ENCODE measurements around the gene TMEM38B.

DNA sequence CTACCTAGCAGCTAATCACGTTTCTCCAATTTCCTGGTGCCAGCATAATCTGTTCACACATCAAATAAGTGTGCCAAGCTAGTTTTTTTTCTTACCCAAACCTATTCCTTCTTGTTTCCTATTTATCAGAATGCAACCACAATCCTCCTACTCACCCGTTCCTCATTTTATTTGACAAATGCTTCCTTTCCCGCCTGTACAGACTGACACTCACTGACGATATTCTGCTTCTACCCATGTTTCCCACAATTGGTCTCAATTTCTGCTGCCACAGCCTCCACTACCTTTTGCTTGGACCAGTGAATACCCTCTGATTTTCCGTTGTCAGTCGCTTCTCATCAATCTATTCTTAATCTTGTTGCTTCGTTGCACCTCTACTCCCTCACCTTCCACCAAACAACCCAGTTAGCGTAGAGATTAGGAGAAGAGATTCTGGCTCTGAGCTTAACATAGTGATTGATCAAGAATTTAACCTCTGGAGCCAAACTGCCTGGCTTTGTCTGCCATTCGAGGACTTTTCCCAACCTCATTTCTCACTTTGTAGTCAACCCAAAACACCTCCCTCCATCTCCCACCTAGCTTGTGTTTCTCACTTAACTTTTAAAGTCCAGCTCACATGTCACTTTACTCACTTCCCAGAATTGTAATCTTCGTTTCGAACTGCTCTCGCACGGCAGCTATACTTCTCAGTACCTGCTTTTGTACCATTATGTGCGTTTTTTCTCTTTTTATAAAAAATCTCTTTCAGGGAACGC lies 729 bp upstream of the TMEM38B start:
- TF ChIP-seq POLR2A (IDR thresholded peaks at IDR 0.05; ENCODE audit: low read depth, low read length) (no peak), POLR2AphosphoS5 (IDR thresholded peaks at IDR 0.05; ENCODE audit: low read depth, low read length) (no peak)

Data from GM12892 (cell line).